Endodermal cell (in vitro differentiated cells): ENCODE results near the gene POTEC. TPM values are rescaled to one million over a fixed set of nuclear protein-coding genes. Genes with fewer than 3 reads are reported as not detected.

Experiments used
- total RNA-seq, 2 donors: library from RNA; stranded (reverse); fragmentation: NEBNext Ultra II Directional in 1 of 2; extraction: Animal tissue kit (Norgen Biotek cat#: 25700) in 1 of 2; gene quantifications; 2 replicates in 1 of 2; 3 replicates in 1 of 2; pipeline ENCODE4 v1.2.1, GENCODE V29; 2021

Gene POTEC
- total RNA-seq, 2 donors from 2014 or later, result 1.7 TPM; not detected in 1

Other genes with a start within 250 kb of the POTEC start
- under 1 TPM in 1 of 2 donors, not detected in 1; 0.60 TPM for gene ANKRD30B, start 204.6 kb upstream of the POTEC start, total RNA-seq